HCEC 1CT (cell line): ENCODE results near the gene CNGA2.

Experiments used
- DNase-seq: peaks from one replicate; pipeline ENCODE4 v3.0.0-alpha.2; 2017

Gene CNGA2

GRCh38 chrX:151713849-151714248, 20.7 kb upstream of the CNGA2 start:
- no peak for DNase-seq

DNA sequence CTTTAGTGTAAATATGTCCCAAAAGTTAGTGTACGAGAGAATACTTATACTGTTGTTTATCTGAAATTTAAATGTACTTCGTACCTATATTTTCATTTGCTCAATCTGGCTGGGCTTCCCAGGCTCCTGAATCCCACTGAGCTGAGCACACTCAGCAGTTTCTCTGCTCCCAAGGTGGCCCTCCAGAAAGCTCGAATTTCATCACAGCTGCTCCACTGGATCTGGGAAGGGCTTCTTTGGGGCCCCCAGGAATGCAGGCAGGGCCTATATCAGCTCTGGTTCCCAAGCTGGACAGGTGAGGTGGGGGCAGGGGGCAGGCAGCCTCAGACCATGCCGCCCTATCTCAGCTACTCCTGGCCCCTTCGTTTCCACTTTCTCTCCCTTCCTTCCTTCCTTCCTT, 20.2 kb upstream of the CNGA2 start:
- no peak for DNase-seq

DNA sequence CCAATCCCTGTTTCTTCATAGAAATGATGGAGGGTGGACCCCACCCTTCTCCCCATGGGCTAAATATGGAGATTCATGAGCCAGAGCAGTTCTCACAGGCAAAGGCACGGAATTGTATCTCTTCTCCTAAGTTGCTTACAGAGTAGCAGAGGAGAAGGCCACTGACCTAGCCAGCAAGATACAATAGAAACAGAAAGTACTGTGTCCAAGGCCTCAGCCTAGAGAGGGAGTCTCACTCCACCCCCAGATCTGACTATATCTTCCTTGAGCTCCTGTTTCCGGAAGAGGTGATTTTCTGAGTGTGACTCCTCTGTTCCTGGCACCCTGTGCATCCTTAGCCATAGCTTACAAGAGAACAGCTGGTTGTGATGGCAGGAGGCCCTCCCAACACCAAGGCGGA, 18.8 kb upstream of the CNGA2 start, which contains the start of gene FATE1:
Gene FATE1 (plus strand): TSS at position 284 of the 400 bp plus-strand sequence. CDS start 85 bp downstream, at position 369.
- DNase-seq, result no peak

DNA sequence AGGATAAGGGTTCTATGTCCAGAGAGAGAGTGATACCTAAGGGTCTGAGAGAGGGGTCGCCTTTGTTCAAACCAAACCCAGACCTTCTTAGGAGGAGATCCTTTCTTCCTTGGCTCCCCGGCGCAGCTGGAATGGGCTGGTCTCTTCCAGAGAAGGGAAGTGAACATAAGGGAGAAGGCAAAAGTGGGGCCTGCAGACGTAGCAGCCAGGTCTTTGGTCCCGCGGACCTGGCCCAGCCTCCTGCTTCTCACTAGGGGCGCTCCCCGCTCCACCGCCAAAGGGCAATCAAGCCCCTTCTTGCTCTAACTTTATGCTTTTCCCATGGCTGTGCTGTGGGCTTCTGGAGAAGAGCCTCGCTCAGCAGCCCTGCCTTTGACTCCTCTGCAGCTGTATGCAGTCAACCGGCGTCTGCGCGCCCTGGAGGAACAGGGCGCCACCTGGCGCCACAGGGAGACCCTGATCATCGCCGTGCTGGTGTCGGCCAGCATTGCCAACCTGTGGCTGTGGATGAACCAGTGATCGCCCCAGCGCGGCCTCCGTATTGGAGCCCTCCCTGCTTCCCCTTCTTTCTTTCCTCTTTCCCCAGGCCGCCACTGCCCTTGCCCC, 12.2 kb upstream of the CNGA2 start:
- no peak for DNase-seq

- no peak for DNase-seq
These were observed 11.3 kb upstream of the CNGA2 start for GRCh38 chrX:151723156-151723760.

DNA sequence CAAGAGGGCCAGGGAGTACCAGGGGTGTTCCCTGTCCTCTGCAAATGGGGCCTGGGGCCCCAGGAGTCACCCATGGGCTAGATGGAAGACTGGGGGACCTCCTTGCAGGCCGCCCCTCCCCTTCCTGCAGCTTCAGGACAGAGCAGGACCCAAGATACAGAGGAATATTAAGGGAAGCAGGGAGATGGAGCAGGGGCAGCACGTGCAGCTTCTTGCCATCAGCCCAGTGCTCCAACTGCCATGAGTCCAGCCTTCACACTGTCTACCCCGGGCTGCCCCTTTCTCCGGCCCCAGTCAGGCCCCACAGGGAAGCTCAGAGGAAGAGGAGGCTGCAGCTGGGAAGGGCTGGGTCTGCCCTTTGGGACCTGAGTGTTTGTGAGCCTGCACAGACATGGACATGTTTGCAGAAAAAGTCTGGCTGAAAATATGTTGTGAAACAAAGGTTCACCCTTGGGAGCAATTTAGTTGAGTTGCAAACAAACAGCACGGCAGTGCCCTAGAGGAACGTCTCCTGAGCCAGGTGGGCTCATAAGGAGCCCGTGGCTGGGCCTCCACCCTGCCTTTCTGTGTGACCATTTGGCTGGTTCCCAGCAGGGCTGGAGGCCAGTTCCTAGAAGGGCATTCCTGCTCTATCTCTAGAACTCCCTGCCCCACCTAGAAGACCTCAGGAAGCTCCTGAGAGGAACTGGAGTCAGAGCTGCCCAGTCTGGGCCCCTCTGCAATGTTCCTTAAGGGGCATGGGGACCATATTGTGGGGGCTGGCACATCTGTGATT, 9.8 kb upstream of the CNGA2 start:
- no peak for DNase-seq

DNA sequence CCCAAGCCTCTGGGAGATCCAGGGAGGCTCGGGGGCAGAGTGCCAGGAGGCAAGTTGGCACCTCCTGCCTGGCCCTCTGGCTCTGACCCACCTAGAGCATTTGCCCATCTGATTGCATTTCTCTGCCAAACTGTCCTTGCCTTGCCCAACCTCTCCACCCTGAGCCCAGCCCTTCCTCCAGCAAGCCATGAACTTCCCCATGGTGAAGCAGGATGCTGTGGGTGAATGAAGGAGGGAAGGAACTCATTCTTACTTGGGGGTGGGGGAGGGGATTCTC, 9.3 kb upstream of the CNGA2 start:
- no peak for DNase-seq

GRCh38 chrX:151726751-151727150, 7.8 kb upstream of the CNGA2 start:
- DNase-seq, result no peak

DNA sequence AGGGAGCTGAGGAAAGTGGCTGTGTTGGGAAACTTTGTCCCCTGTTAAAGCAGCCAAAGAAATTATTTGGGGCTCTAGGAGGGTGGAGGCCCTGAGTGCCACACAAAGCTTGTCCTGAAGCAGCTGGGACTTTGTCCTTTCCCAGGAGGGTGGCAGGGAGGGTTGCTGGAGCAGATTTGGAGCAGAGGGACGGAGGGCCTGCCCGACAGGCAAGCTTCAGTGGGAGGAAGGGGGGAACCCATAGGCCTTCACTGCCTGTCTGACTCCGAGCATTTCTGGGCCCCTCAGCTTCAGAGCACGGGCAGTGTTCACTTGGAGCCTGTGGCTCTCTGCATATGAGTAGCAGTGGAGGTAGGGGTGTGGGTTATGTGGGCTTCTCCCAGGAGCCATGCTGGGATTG, 7.2 kb upstream of the CNGA2 start:
- DNase-seq, result no peak

GRCh38 chrX:151729056-151729725, 5.4 kb upstream of the CNGA2 start:
- no peak for DNase-seq

DNA sequence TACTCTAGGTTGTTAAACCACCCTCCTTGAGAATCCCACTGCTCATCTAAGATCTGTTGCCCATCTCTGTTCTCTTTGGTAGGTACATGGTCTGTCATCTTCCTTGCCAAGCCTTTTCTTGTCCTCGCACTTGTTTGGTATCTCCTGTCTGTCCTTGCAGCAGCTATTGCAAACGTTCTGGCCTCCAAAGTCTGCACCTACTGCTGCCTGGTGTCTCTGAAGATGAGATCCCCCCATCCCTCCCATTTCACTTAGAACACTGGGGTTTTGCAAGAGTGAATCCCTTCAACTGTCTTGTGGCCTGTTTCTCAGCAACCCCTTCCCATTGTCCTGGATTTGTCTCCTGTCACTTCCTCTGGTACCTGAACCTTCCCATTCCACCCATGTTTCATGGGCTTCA, 673 bp downstream of the CNGA2 start:
- DNase-seq, result no peak

DNA sequence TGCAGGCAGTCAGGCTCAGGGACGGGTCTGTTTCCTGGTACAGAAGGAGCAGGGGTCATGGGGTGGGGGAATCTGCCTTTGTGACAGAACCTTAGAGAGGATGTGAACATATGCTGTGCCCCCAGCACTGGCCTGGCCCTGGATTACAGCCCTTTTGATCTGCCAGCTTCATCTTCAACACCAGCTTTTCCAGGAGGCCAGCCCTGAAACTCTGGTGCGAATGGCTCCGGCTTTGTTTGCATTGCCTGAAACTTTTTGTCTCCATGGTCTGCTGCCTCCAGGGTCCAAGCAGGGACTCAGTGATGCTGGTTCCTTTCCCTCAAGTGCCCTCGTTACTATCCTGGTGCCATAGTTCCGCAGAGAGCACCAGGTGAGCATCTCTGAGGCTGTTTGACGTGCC, 2.1 kb downstream of the CNGA2 start:
- DNase-seq, result no peak

GRCh38 chrX:151737494-151737893, 2.9 kb downstream of the CNGA2 start:
- no peak for DNase-seq

GRCh38 chrX:151738751-151739150, 4.2 kb downstream of the CNGA2 start:
- no peak for DNase-seq

- no peak for DNase-seq
These were observed 7.1 kb downstream of the CNGA2 start for GRCh38 chrX:151741606-151742005.

- no peak for DNase-seq
These were observed 7.8 kb downstream of the CNGA2 start for GRCh38 chrX:151742311-151742710.

DNA sequence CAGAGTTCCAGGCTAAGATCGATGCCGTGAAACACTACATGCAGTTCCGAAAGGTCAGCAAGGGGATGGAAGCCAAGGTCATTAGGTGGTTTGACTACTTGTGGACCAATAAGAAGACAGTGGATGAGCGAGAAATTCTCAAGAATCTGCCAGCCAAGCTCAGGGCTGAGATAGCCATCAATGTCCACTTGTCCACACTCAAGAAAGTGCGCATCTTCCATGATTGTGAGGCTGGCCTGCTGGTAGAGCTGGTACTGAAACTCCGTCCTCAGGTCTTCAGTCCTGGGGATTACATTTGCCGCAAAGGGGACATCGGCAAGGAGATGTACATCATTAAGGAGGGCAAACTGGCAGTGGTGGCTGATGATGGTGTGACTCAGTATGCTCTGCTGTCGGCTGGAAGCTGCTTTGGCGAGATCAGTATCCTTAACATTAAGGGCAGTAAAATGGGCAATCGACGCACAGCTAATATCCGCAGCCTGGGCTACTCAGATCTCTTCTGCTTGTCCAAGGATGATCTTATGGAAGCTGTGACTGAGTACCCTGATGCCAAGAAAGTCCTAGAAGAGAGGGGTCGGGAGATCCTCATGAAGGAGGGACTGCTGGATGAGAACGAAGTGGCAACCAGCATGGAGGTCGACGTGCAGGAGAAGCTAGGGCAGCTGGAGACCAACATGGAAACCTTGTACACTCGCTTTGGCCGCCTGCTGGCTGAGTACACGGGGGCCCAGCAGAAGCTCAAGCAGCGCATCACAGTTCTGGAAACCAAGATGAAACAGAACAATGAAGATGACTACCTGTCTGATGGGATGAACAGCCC, 9.3 kb downstream of the CNGA2 start:
- DNase-seq, result no peak

DNA sequence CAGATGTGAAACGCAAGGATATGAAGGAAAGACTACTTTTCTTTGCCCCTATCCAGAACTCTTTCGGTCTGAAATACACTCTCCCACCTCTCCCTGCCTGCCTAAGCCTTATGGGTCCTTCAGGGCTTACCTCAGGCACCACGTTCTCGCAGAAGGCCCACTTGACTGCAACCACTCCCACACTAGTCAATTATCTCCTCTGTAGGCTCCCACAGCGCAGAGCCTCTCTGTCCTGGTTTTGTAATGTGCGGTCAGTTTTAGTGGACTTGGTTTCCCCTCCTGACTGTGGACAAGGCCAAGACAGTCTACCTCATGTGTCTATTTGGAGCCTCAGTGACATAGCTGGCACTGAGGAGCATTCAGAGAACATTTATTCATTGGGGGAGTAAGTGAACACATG, 11.1 kb downstream of the CNGA2 start:
- DNase-seq, result no peak

DNA sequence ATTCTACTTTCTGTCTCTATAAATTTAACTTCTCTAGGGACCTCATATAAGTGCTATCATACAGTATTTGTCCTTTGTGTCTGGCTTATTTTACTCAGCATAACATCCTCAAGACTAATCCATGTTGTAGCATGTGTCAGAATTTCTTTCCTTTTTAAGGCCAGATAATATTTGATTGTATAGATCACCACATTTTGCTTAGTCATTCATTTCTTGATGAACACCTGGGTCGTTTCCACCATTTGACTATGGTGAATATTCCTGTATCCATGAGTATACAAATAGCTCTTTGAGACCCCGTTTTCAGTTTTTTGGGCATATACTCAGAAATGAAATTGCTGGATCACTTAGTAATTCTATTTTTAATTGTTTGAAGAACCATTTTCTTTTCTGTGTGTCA, 12.0 kb downstream of the CNGA2 start:
- no peak for DNase-seq

DNA sequence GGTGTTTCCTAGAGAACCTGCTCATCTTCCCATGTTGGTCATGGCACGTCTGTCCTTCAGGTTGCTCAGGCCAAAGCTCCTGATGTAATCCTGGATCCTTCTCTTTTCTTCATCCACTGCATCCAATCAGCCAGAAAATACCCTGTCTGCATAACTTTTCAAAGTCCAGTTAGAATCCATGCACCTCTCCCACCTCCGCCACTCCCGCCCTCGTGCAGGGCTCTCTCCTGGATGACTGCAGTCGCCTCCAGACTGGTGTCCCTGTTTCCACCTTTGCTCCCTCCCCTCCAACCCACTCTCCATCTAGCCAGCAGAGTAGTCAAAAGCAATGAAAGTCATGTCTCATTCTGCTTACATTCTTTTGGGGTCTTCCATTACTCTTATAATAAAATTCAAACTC, 16.0 kb downstream of the CNGA2 start:
- no peak for DNase-seq

DNA sequence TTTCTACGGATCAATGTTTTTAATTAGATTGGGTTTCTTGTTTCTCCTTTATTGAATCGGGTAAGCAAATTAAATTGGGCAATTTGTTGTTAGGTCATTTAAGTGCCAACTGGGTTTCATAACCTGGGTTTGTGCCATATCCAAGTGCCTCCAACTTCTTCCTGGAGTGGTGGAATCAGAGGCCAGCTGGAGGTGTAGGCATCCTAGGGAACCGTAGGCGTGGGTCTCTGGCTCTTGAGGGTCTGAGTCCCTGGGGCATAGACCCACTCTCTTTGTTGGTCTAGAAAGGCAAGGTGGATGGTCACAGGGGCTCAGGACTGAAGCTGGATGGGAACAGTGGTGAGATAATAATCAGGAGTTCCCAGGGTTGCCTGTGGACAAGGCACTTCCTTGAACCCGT, 18.3 kb downstream of the CNGA2 start:
- no peak for DNase-seq

DNA sequence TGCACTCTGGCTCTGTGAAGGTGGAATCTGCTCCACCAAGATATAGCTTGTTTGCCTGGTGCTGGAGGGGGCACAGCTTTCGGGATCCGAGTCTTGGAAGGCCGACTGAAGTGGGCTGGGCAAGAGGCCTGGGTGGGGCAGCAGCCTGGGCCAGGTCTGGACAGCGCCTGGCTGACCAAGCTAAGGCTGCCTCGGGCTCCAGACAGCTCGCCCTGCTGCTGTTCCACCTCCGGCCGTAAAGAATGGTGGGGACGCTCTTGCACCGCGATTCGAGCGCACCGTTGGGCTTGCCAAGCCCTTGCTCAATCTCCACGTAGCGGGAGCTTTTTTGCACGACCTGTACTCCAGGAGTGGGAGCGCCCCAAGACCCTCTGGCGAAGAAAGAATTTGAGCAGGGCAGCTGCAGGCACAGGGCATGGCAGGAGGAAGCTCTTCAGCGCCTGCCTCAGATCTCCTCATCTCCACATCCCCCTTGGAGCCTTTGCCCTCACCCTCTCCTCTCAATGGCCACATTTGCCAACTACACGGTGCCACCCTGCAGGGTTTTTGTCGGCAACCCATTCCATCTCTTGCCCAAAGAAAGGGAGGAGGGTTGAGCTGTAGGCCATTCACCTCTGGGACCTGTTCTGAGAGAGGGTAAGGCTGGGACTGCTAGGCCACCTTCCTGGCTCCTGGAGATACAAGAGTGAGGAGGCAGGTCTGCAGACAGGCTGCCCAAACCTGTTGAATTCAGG, 18.9 kb downstream of the CNGA2 start:
- no peak for DNase-seq
